Activated effector memory CD4-positive, alpha-beta T cell treated with anti-CD3 and anti-CD28 coated beads, Interleukin-2, amount 50 U/mL, for 16 hours (primary cell): ENCODE data around the gene ZNF431.
"Not testable (repeated sequence)": the region's sequence is repeated elsewhere in the genome, so short reads cannot be mapped to it uniquely, and the experiment has no call there.

Experiments used
- DNase-seq: peaks from one replicate; pipeline ENCODE4 v3.0.0-alpha.2; 2020

The ZNF431 gene

GRCh38 chr19:21141787-21142464, at the start of gene ZNF431:
ZNF431 (plus strand) TSS chr19:21142040; CDS start chr19:21142184, 144 bp downstream.
- peak; percentile 95 for DNase-seq

GRCh38 chr19:21092109-21092508, 49.7 kb upstream of the ZNF431 start:
- DNase-seq: no peak

- no peak for DNase-seq
Measured at GRCh38 chr19:21094347-21095025, 47.4 kb upstream of the ZNF431 start.

- no peak for DNase-seq
Measured at GRCh38 chr19:21098291-21098690, 43.5 kb upstream of the ZNF431 start.

GRCh38 chr19:21101521-21102242, 40.2 kb upstream of the ZNF431 start:
- DNase-seq: no peak

GRCh38 chr19:21109116-21109515, 32.7 kb upstream of the ZNF431 start:
- DNase-seq: no peak

GRCh38 chr19:21110183-21110582, 31.7 kb upstream of the ZNF431 start:
- DNase-seq: no peak

GRCh38 chr19:21115430-21115829, 26.4 kb upstream of the ZNF431 start:
- no peak for DNase-seq

GRCh38 chr19:21117041-21117907, 24.6 kb upstream of the ZNF431 start:
- DNase-seq: no peak

GRCh38 chr19:21126078-21126477, 15.8 kb upstream of the ZNF431 start:
- DNase-seq: no peak

- no peak for DNase-seq
Measured at GRCh38 chr19:21127001-21127400, 14.8 kb upstream of the ZNF431 start.

GRCh38 chr19:21127898-21128297, 13.9 kb upstream of the ZNF431 start:
- DNase-seq: no peak

- no peak for DNase-seq
Measured at GRCh38 chr19:21128901-21129698, 12.7 kb upstream of the ZNF431 start.

- DNase-seq: no peak
Measured at GRCh38 chr19:21130097-21130775, 11.6 kb upstream of the ZNF431 start.

- no peak for DNase-seq
Measured at GRCh38 chr19:21133633-21134032, 8.2 kb upstream of the ZNF431 start.

- DNase-seq: no peak
Measured at GRCh38 chr19:21134934-21135366, 6.9 kb upstream of the ZNF431 start.

GRCh38 chr19:21135433-21135832, 6.4 kb upstream of the ZNF431 start:
- DNase-seq: no peak

- no peak for DNase-seq
Measured at GRCh38 chr19:21138130-21138529, 3.7 kb upstream of the ZNF431 start.

- DNase-seq: not testable (repeated sequence)
Measured at GRCh38 chr19:21141006-21141405, 834 bp upstream of the ZNF431 start.

GRCh38 chr19:21143428-21143827, 1.6 kb downstream of the ZNF431 start:
- no peak for DNase-seq

GRCh38 chr19:21143854-21144253, 2.0 kb downstream of the ZNF431 start:
- no peak for DNase-seq
